Measurements from ENCODE around the gene AKT1S1.
"Not testable (repeated sequence)": the region's sequence is repeated elsewhere in the genome, so short reads cannot be mapped to it uniquely, and the experiment has no call there.

AKT1S1 gene

DNA sequence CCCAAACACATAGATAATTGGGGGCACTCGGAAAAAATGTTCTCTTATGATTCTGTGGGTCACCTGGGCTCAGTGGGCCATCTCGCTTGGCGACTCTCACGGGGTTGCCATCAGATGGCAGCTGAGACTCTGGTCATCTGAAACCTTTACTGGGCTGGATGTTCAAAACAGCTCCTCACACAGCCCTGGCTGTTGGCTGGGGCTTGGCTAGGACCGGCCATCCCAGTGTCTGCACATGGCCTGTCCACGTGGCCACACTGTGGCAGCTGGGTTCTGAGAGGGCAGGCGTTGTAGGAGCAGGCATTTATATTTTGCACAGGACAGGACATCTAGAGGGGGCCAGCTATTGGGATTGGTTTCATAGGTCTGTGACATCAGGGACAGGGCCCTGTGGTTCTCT lies 43.6 kb downstream of the AKT1S1 start:
- no peak for DNase-seq

DNA sequence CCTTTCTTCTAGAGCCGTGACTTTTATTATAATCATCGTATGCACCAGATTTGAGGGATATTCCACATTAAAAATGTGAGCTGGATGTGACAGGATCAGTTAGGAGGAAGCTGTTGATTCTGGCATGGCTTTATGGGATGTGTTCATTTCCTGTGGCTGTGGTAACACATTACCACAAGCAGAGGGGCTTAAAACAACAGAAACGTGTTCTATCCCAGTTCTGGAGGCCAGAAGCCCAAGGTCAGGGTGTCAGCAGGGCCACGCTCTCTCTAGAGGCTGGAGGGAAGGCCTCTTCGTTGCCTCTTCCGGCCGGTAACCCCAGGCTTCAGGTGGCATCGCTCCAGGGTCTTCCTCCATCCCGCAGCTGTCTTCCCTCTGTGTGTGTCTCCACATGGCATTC lies 44.6 kb downstream of the AKT1S1 start:
- no peak for DNase-seq

DNA sequence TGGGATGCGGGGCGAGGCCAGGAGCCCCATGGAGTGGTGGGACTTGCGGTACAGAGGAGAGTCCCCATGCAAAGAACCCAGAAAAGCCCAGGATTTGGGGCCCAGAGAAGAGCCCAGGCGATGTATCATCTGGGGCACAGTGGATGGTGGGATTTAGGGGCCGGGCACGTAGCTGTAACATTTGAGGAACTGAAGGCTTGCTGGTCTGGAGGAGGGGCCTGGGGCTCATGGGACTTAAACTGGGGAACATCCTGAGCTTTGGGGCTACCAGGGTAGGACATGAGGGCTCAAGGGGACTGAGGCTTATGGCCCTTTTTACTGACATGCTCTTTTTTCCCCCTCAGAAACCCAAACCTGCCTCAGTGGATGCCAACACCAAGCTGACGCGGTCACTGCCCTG lies 45.6 kb downstream of the AKT1S1 start:
- DNase-seq = no peak

DNA sequence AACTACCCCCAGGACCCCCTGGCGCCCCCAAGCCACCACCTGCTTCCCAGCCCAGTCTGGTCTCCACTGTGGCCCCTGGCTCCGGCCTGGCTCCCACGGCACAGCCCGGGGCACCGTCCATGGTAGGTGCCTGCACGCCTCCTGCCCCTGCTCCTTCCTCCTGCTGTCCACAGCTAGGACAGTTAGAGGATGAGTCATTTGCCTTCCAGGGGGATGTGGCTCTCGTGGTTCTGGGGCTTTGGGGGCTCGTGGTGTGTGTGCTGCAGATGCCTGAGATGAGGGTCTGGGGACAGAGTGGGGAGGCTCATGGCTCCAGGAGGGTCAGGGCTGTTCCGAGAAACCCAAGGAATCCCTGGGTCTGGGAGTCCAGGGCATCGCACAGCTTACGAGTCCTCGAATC lies 46.4 kb downstream of the AKT1S1 start:
- no peak for DNase-seq

DNA sequence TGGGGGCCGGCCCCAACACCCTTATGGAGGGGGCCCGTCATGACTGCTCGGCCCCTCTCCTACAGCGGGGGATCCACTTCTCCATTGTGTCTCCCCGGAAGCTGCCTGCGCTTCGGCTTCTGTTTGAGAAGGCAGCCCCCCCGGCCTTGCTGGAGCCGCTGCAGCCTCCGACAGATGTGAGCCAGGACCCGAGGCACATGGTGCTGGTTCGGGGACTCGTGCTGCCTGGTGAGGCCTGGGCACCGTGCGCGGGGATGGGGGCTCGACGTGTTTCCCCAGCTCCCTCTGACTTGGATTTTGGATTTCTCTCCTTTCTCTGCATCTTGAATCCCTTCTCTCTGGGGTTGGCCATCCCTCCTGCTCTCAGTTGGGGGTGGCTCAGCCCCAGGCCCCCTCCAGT lies 47.4 kb downstream of the AKT1S1 start:
- DNase-seq = no peak

DNA sequence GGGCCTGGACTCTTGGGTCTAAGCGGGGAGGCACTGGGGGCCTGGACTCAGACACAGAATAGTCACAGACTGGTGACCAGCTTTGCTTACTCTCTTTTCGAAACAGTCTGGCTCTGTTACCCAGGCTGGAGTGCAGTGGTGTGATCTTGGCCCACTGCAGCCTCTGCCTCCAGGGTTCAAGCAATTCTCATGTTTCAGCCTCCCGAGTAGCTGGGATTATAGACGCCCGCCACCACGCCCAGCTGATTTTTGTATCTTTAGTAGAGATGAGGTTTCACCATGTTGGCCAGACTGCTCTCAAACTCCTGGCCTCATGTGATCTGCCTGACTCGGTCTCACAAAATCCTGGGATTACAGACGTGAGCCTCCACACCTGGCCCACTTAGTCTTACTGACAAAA lies 48.0 kb downstream of the AKT1S1 start:
- no peak for DNase-seq

DNA sequence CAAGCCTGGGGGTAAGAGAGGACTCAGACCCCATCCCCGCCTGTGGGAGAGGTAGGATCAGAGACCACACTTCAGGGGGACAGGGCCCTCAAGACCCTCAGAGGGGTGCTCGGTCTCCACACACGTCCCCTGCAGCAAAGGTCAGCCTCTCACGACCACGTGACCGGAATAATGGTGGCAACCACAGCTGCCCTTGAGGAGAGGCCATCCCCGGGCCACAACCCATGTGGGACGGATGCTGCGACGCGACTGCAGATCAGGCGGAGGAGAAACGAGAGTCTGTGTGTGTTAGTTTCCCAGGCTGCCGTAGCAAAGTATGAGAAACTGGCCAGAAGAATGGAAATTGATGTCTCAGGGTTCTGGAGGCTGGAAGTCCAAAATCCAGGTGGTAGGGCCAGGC lies 50.1 kb downstream of the AKT1S1 start:
- DNase-seq = no peak

DNA sequence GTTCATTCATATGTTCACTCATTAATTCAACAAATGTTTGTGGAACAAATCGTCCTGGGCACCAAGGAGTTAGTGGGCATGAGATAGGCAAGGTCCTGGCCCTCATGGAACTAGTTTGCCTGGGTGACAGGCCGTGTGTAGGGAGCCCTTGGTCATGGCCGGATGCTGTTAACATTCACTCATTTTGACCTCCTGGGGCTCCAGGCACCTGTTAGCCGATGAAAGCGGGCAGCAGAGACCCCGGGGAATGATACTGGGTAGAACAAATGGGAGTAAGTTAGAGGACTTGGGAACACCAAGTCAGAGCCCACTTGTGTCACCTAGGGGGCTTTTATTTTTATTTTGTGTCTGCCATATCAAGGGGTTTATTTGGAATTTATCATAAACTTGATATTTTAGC lies 52.5 kb downstream of the AKT1S1 start:
- no peak for DNase-seq

DNA sequence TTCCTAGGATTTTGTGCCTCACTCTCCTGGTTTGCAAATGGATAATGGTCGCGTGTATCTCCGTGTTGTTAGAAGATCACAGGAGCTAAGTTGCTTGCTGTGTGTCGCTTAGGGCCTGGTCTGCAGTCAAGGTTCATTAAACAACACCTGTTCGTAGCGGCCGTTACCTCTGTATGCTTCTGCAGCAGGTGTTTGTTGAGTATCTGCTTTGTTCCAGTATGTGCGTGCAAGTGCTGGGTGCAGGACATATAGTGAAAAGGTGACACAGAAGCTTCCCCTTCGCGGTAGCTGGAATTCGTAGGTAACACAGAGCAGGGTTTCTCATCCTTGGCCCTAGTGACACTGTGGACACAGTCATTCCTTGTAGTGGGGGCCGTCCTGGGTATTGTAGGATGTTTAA lies 53.7 kb downstream of the AKT1S1 start:
- no peak for DNase-seq

DNA sequence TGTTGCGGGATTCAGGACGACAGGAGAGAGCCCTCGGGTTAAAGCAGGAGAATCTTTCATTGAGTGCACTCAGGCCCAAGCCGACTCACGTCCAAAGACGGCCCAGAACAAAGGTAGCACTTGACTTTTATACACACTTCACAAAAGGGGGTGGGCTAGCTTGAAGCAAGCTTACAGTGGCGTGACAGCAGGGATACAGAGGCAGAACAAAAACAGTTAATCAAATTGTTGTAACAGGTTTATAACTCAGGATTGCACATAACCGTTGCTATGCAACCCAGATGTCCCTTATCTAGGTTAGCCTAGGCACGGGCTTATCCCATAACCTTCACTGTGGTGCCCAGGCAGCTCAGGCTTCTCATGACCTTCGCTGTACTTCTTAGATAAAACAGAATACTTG lies 57.0 kb downstream of the AKT1S1 start:
- DNase-seq = no peak

DNA sequence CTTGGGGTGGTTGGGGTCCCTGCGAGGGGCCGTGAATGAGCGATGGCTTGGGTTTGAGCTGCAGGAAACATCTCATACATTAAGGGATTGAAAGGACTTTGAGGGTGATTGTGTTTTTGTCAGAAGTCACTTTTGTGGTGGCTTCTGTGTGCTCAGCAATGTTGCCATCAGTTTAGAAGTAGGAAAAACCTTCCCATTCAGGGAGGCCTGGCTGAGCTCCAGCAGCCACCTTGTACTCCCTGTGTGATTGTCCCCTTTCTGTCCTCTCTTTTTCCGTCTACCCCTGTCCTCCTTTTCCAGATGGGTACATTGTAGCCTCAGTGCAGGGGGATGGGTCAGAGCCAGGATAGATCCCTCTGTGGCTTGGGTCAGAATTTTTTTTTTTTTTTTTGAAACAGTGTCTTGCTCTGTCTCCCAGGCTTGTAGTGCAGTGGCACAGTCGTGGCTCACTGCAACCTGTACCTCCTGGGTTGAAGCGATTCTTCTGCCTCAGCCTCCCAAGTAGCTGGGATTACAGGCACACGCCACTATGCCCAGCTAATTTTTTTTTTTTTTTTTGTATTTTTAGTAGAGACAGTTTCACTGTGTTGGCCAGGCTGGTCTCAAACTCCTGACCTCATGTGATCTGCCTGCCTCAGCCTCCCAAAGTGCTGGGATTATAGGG lies 57.6 kb downstream of the AKT1S1 start:
- DNase-seq = not testable (repeated sequence)
